CD4-positive, alpha-beta T cell treated with Interleukin-10 for 1 hour (primary cell): Measurements from ENCODE around the gene MT1F.
A peak's percentile ranks its signal among the peaks of the same experiment; 100 is the strongest.

Experiments used
- DNase-seq: peaks from one replicate; pipeline ENCODE4 v3.0.0-alpha.2; 2020

The MT1F gene

DNA sequence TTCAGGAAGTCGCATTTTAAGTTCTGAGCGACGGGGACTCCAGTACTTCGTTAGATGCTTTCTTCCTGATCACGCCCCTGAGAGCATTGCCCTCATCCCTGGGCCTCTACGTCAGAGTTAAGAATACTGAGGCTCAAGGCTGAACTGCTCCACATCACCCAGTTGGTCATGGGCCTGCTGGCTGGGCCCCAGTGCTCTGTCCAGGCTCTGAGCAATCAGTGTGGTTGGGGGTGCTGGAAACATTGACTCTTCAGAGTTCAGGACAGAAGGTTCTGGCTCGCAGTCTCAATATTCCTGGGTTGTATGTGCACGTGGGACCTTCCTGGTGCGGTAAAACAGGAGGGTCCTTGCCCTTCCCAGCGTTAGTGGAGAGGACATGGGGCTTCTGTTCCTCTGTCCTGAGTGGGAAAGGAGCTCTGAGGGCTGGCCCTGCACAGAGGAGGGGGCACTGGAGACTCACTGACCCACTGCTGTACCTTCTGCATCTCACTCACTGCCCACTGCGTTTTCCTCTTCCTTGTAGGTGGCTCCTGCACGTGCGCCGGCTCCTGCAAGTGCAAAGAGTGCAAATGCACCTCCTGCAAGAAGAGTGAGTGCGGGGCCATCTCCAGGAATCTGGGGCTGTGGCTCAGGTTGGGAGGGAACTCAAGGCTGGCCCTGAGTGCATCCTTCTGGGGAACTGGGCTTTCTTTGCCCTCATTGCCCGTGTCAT is 31.7 kb upstream of the MT1F start:
- DNase-seq: no peak

DNA sequence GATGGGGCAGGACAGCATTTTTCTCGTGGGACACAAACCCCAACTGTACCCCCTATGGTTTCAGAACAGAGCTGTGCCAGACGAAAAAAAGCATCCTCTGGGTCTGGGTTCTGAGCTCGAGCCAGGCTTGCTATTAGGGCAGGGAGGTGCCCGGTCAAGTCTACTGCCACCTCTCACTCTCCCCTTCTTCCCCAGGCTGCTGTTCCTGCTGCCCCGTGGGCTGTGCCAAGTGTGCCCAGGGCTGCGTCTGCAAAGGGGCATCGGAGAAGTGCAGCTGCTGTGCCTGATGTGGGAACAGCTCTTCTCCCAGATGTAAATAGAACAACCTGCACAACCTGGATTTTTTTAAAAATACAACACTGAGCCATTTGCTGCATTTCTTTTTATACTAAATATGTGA is 31.1 kb upstream of the MT1F start:
- no peak for DNase-seq

DNA sequence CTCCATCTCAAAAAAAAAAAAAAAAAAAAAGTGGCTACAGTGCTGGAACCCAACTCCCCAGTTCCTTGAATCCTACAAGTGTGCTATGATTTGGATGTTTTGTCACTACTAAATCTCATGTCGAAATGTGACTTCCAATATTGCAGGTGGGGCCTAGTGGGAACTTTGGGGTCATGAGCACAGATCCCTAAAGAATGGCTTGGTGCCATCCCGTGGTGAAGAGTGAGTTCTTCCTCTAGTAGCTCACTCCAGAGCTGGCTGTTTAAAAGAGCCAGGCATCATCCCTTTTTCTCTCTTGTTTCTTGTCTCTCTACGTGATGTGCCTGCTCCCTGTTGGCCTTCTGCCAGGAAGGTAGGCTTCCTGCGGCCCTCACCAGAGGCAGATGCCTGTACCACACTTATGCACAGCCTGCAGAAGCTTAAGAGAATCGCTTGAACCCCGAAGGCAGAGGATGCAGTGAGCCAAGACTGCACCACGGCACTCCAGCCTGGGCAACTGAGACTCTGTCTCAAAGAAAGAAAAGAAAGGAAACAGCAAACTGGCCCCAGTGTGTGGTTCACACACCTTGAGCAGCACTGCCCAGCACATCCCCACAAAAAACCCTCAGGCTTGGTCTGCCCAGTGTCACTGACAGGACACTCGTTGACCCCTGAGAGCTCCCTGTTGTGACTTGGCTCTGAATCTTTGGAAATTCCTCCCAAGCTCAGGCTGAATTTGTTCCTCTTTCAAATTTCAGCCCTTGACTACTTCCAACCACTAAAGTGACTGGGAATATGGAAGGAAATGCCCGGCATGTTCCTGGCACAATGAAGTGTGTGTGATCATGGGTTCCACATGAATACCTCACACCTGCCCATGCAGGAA is 29.0 kb upstream of the MT1F start:
- no peak for DNase-seq

DNA sequence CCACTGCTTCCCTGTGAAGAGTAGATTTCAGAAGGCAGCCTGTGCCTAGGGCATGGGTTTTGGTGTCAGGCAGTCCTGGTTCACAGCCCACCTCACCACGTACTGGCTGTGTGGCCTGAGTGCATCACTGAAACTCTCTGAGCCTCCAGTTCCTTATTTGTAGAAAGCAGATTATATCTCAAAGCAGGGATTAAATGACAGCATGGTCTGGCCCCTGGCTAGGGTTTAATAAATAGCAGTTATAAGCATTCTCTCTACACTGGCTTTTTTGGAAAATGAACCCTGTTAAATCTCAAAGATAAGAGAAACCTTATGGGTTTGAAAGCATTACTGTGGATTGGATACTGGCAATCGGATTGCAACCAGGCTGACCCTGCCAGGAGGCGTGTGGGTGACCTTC is 28.2 kb upstream of the MT1F start:
- DNase-seq: no peak

DNA sequence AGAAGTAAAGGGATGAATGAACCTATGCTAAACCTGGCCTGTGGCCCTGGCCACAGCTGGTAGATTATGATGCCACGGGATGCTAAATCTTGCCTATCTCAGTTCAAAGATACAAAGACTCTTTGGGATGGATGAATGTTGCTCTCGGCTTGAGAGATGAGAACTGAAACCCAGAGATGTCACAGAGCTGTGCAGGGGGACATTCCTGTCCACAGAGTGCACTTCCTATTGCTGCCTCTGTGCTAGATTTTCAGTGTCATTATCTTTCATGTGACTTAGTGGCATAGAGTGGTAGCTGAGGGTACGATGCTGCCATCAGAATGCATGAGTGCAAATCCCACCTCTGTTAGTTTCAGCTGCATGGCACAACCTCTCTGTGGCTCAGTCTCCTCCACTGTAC is 27.6 kb upstream of the MT1F start:
- DNase-seq: no peak

DNA sequence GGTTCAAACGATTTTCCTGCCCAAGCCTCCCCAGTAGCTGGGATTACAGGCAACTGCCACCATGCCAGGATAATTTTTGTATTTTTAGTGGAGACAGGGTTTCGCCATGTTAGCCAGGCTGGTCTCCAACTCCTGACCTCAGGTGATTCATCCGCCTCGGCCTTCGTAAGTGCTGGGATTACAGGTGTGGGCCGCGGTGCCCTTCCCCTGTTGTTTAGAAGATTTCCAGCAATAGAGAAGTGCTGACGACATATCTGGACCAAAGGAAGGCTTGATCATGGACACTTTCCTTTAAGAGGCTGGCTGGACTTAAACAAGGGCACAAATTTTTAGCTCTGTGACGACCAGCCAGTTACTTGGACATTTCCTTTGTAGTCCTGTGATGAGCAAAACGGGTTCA is 26.6 kb upstream of the MT1F start:
- DNase-seq: no peak

DNA sequence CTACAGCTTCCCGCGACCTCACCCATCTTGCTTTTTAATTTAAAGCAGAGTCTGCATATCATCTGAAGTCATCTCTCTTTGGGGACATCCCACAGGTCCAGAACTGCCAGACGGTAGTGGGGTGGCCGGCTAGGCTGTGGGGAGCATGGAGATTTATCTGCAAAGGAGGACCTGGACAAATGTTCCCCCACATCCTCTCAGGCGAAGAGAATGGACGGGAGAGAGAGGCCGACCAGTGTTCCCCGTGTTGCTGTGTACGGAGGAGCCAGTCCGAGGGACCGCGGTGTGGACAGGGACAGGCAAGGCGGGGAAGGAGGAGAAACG is 26.0 kb upstream of the MT1F start:
- no peak for DNase-seq

DNA sequence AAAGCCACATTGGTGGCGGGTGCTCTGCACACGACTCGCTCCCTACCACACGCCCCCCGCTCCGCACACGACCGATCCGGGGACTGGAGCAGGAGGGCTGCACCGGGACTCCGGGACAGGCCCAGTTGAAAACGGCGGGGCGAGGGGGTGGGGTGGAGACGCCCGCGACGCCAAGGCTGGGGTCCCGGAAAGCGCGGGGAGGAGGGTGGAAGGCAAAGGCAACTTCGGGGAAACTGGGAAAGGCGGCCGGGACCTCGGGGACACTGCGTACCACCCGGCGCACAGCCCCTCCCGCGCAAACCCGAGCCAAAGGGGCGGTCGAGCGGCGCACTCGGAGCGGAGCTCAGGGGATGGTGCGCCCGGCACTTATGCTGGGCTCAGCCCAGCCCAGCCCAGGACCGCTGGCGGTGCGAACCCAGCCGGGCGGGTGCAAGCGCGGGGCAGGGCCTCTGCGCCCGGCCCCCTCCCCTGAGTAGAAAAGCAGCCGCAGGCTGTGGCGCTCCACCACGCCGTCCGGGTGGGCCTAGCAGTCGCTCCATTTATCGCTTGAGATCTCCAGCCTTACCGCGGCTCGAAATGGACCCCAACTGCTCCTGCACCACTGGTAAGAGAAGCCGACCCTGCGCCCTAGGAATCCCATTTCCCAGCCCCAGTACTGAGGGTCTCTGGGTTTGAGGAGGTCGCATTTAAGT is 25.5 kb upstream of the MT1F start, which contains the start of gene MT1M:
Gene MT1M (plus strand): TSS at position 504 of the 692 bp plus-strand sequence. CDS start 73 bp downstream, at position 577.
- no peak for DNase-seq

DNA sequence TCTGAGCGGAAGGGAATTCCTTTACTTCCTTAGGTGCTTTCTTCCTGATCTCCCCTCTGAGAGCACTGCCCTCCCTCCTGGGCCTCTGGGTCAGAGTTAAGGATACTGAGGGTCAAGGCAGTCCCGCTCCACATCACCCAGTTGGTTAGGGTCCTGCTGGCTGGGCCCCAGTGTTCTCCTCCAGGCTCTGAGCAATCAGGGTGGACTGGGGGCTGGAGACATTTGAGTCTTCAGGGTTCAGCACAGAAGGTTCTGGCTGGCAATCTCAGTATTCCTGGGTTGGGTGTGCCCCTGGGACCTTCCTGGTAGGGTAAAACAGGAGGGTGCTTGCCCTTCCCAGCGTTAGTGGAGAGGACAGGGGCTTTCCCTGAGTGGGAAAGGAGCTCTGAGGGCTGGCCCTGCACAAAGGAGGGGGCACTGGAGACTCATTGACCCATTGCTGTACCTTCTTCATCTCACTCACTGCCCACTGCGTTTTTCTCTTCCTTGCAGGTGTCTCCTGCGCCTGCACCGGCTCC is 24.9 kb upstream of the MT1F start:
- no peak for DNase-seq

DNA sequence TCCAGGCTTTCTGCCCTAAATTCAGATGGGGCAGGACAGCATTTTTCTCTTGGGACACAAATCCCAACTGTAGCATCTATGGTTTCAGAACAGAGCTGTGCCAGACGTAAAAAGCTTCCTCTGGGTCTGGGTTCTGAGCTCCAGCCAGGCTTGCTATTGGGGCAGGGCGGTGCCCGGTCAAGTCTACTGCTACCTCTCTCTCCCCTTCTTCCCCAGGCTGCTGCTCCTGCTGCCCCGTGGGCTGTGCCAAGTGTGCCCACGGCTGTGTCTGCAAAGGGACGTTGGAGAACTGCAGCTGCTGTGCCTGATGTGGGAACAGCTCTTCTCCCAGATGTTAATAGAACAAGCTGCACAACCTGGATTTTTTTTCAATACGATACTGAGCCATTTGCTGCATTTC is 24.2 kb upstream of the MT1F start:
- no peak for DNase-seq

DNA sequence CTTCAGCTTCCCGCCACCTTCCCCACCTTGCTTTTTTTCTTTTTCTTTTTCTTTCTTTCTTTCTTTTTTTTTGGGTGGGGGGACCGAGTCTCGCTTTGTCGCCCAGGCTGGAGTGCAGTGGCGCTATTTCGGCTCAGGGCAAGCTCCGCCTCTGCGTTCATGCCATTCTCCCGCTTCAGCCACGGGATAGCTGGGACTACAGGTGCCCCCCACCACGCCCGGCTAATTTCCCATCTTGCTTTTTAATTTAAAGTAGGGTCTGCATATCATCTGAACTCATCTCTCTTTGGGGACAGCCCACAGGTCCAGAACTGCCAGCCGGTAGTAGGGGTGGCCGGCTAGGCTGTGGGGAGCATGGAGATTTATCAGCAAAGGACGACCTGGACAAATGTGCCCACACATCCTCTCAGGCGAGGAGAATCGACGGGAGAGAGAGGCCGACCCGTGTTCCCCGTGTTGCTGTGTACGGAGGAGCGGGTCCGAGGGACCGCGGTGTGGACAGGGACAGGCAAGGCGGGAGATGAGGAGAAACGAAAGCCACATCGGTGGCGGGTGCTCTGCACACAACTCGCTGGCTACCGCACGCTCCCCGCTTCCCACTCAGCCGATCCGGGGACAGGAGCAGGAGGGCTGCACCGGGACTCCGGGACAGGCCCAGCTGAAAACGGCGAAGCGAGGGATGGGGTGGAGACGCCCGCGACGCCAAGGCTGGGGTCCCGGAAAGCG is 22.9 kb upstream of the MT1F start:
- no peak for DNase-seq

DNA sequence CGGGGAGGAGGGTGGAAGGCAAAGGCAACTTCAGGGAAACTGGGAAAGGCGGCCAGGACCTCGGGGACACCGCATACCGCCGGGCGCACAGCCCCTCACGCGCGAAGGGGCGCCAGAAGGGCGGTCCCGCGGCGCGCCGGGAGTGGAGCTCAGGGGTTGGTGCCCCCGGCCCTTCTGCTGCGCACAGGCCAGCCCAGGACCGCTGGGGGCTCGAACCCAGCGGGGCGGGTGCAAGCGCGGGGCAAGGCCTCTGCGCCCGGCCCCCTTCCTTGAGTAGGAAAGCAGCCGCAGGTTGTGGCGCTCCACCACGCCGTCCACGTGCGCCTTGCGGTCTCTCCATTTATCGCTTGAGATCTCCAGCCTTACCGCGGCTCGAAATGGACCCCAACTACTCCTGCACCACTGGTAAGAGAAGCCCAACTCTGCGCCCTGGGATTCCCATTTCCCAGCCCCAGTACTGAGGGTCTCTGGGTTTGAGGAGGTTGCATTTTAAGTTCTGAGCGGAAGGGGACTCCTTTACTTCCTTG is 22.3 kb upstream of the MT1F start:
- DNase-seq: no peak

DNA sequence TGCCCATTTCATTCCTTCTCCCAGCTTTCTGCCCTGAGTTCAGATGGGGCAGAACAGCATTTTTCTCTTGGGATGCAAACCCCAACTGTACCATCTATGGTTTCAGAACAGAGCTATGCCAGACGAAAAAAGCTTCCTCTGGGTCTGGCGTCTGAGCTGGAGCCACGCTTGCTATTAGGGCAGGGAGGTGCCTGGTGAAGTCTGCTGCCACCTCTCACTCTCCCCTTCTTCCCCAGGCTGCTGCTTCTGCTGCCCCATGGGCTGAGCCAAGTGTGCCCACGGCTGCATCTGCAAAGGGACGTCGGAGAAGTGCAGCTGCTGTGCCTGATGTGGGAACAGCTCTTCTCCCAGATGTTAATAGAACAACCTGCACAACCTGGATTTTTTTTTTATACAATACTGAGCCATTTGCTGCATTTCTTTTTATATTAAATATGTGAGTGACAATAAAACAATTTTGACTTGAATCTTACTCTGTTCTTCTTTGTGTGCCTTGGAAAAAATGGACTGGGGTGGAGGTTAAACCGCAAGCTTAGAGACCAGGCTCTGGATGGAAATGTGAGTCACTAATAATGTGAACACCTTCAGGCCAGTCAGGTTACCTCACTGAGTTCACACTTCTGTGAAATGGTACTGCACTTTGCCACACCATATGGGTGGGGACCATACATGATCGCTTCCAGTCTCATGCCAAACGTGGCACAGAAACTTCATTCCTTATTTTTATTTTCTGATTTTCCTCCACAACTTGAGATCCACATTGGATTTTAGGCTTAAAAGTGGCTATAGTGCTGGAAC is 20.9 kb upstream of the MT1F start:
- DNase-seq: no peak

DNA sequence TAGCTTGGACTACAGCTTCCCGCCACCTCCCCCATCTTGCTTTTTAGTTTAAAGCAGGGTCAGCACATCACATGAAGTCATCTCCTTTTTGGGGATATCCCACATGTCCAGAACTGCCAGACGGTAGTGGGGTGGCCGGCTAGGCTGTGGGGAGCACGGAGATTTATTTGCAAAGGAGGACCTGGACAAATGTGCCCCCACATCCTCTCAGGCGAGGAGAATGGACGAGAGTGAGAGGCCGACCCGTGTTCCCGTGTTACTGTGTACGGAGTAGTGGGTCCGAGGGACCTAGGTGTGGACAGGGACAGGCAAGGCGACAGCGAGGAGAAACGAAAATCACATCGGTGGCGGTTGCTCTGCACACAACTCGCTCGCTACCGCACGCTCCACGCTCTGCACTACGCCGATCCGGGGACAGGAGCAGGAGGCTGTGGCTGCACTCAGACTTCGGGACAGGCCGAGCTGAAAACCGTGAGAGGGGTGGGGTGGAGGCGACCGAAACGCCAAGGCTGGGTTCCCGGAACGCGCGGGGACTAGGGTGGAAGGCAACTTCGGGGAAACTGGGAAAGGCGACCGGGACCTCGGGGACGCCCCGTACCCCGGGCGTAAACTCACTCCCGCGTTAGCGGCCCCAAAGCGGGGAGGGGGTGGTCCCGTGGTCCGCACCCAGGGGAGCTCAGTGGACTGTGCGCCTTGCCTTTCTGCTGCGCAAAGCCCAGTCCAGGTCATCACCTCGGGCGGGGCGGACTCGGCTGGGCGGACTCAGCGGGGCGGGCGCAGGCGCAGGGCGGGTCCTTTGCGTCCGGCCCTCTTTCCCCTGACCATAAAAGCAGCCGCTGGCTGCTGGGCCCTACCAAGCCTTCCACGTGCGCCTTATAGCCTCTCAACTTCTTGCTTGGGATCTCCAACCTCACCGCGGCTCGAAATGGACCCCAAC is 19.7 kb upstream of the MT1F start, which contains the start of gene MT1A:
Gene MT1A (plus strand): TSS at position 853 of the 937 bp plus-strand sequence. CDS start 73 bp downstream, at position 926.
- DNase-seq: no peak

DNA sequence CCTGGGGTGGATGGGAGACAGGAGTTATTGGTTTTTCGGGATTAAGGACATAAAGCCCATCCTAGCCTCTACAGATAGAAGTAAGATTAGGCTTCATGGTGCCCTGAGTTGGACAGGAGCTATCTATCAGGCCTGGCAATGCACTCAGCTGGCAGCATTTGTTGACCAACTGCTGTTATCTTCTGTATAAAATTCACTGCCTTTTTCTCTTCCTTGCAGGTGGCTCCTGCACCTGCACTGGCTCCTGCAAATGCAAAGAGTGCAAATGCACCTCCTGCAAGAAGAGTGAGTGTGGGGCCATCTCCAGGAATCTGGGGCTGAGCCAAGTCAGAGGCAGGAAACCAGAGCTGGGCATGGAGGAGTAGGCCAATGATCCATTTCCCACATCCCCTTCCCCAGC is 18.7 kb upstream of the MT1F start:
- no peak for DNase-seq

DNA sequence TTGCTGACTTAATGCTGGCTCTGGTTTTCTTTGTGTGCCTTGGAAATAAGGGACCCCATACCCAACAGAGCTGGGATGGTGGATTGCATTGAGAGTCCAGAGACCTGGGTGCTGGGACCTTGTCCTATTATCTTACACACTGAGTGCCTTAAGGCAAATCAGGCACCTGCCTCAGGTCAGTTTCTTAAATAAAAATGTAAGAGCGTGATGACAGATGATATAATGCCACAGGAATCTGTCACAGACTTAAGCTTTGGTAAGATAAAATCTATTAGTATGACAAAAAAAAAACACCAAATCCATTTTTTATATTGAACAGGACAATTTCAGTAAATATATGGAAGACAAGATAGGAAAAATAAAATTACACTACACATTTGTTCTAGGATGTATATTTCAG is 17.7 kb upstream of the MT1F start:
- DNase-seq: no peak

DNA sequence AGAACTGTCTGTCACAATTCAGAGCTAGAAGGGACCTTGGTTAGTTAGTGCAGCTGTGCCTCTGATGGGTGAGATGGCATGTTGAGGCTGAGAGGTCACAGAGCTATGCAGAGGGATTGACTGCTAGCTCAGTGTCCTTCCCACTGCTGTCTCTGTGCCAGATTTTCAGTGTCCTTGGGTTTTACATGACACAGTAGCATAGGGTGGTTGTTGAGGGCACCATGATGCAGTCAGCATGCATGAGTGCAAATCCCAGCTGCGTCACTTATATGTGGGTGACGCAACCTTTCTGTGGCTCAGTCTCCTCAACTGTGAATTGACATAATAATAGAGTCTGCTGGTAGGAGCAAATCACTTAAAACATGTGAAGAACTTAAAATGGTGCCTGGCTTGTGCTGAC is 16.6 kb upstream of the MT1F start:
- DNase-seq: no peak

DNA sequence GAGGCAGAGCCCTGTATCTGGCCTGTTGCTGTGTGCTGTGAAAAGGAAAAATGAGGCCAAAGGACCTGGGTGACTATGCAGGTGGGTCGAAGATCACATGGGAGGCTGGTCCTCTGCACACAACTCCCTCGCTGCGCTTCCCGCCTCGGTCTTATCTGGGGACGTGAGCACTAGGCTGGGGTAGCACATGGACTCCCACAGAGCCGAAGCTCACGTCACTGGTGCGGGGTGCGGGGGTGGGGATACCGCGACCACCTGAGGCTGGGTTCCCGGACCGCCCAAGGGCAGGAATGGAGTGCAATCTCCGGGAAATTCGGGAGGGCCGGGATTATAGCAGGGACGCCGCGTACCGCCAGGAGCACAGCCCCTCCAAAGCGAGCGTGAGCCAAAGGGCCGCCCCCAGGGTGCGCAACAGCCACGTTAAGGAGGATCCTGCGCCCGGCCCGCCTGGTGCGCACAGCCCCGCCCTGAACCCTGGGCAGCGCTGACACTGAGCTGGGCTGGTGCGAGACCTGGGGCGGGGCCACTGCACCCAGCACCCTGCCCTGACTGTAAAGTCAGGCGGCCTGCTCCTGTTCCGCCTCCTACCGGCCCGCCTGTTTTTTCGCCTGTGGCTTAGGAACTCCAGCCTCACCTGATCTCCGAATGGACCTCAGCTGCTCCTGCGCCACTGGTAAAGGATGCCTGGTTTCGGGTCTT is 14.5 kb upstream of the MT1F start:
- DNase-seq: peak; percentile 82

DNA sequence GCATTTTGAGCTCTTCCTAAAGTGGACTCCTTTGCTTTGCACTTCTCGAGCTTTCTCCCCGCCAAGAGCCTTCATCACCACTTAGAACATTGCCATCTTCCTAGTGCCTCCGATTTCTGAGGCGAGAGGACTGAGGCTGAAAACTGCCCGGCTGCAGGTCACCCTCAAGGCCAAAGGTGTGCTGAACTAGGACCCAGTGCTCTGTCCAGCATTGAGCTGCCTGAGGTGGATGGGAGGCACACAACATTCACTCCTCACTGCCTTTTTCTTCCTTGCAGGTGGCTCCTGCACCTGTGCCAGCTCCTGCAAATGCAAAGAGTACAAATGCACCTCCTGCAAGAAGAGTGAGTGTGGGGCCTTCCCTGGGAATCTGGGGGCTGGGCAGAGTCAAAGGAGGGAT is 13.9 kb upstream of the MT1F start:
- no peak for DNase-seq

DNA sequence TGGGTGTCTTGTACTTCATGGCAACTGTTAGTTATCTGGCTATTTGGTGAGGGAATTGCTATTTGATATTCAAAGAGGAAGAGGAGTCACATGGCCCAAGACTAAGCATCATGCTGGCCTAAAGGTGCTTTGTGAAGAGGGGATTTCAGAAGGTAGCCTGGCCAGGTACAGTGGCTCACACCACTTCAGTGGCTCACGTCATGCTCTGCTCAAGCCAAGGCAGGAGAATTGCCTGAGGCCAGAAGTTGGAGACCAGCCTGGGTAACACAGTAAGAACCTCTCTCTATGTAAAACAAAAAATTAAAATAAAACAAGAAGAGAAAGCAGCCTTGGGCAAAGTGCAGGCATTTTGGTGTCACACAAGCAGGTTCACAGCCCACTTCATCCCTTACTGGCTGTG is 12.4 kb upstream of the MT1F start:
- no peak for DNase-seq
